ENCODE data around the gene GPX2.
"Not testable (repeated sequence)": the region's sequence is repeated elsewhere in the genome, so short reads cannot be mapped to it uniquely, and the experiment has no call there.

The GPX2 gene

GRCh38 chr14:64938972-64939816 lies 3.4 kb downstream of the GPX2 start:
- peak; percentile 11 for DNase-seq

GRCh38 chr14:64937821-64938193 lies 4.7 kb downstream of the GPX2 start:
- DNase-seq = no peak

GRCh38 chr14:64937171-64937820 lies 5.2 kb downstream of the GPX2 start:
- no peak for DNase-seq

- peak; percentile 15 for DNase-seq
Observed at GRCh38 chr14:64935508-64935907, 7.0 kb downstream of the GPX2 start.

- no peak for DNase-seq
Observed at GRCh38 chr14:64934338-64934929, 8.1 kb downstream of the GPX2 start.

GRCh38 chr14:64932231-64932630 lies 10.3 kb downstream of the GPX2 start:
- no peak for DNase-seq

- no peak for DNase-seq
Observed at GRCh38 chr14:64931123-64931522, 11.4 kb downstream of the GPX2 start.

GRCh38 chr14:64930085-64930843 lies 12.3 kb downstream of the GPX2 start:
- no peak for DNase-seq

GRCh38 chr14:64929014-64929359 lies 13.6 kb downstream of the GPX2 start:
- no peak for DNase-seq

- DNase-seq = no peak
Observed at GRCh38 chr14:64928239-64929013, 14.1 kb downstream of the GPX2 start.

GRCh38 chr14:64927031-64927430 lies 15.5 kb downstream of the GPX2 start:
- no peak for DNase-seq

- DNase-seq = no peak
Observed at GRCh38 chr14:64926398-64926995, 16.0 kb downstream of the GPX2 start.

- DNase-seq = no peak
Observed at GRCh38 chr14:64923015-64923414, 19.5 kb downstream of the GPX2 start.

- DNase-seq = no peak
Observed at GRCh38 chr14:64920465-64920864, 22.1 kb downstream of the GPX2 start.

- no peak for DNase-seq
Observed at GRCh38 chr14:64919618-64920017, 22.9 kb downstream of the GPX2 start.

- DNase-seq = no peak
Observed at GRCh38 chr14:64919215-64919614, 23.3 kb downstream of the GPX2 start.

- DNase-seq = no peak
Observed at GRCh38 chr14:64918216-64918615, 24.3 kb downstream of the GPX2 start.

GRCh38 chr14:64915797-64916196 lies 26.7 kb downstream of the GPX2 start:
- DNase-seq = no peak

- no peak for DNase-seq
Observed at GRCh38 chr14:64915029-64915424, 27.5 kb downstream of the GPX2 start.

- DNase-seq = peak; percentile 71
Observed at GRCh38 chr14:64914237-64915028, 28.1 kb downstream of the GPX2 start, which contains the start of gene CHURC1. CHURC1 (plus strand) TSS chr14:64914455; CDS start chr14:64914496, 41 bp downstream.

- not testable (repeated sequence) for DNase-seq
Observed at GRCh38 chr14:64913477-64913876, 29.1 kb downstream of the GPX2 start.
